HG02840 (cell line): ENCODE measurements around the gene YIPF4.
"Not testable (repeated sequence)": the region's sequence is repeated elsewhere in the genome, so short reads cannot be mapped to it uniquely, and the experiment has no call there.

Source experiments
- ATAC-seq: cut with Tn5 transposase; IDR thresholded peaks from one replicate; pipeline ENCODE4 v1.9.1; 2021; ENCODE audit warnings: mild to moderate bottlenecking, moderate library complexity, moderate number of reproducible peaks; ENCODE audit not compliant: unreplicated experiment, low FRiP score

Gene YIPF4

GRCh38 chr2:32363597-32363996, 85.9 kb downstream of the YIPF4 start:
- peak; percentile 57 for ATAC-seq

GRCh38 chr2:32364290-32364689, 86.6 kb downstream of the YIPF4 start:
- ATAC-seq: not testable (repeated sequence)

GRCh38 chr2:32365679-32366078, 88.0 kb downstream of the YIPF4 start:
- not testable (repeated sequence) for ATAC-seq
